ENCODE data around the gene UTP18.
"Not testable (repeated sequence)": the region's sequence is repeated elsewhere in the genome, so short reads cannot be mapped to it uniquely, and the experiment has no call there.

UTP18 gene

GRCh38 chr17:51319186-51319585 lies 58.8 kb downstream of the UTP18 start:
- CTCF ChIA-PET = no interaction called here
- no peak overlapping the region for H3K4me3 ChIP-seq (ENCODE audit: low read depth, low read length)
- DNase-seq (ENCODE audit: low read depth, low spot score) = no peak
- TF ChIP-seq, protein P1, sequence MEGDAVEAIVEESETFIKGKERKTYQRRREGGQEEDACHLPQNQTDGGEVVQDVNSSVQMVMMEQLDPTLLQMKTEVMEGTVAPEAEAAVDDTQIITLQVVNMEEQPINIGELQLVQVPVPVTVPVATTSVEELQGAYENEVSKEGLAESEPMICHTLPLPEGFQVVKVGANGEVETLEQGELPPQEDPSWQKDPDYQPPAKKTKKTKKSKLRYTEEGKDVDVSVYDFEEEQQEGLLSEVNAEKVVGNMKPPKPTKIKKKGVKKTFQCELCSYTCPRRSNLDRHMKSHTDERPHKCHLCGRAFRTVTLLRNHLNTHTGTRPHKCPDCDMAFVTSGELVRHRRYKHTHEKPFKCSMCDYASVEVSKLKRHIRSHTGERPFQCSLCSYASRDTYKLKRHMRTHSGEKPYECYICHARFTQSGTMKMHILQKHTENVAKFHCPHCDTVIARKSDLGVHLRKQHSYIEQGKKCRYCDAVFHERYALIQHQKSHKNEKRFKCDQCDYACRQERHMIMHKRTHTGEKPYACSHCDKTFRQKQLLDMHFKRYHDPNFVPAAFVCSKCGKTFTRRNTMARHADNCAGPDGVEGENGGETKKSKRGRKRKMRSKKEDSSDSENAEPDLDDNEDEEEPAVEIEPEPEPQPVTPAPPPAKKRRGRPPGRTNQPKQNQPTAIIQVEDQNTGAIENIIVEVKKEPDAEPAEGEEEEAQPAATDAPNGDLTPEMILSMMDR (IDR thresholded peaks at IDR 0.05; ENCODE audit: insufficient read depth, low read length, missing control alignments) = no peak
- POLR2A ChIA-PET = no interaction called here

GRCh38 chr17:51322390-51323029 lies 62.2 kb downstream of the UTP18 start:
- CTCF ChIA-PET = no interaction called here
- H3K4me3 ChIP-seq (ENCODE audit: low read depth, low read length) = no peak overlapping the region
- no peak for DNase-seq (ENCODE audit: low read depth, low spot score)
- TF ChIP-seq, protein P1 (IDR thresholded peaks at IDR 0.05; ENCODE audit: insufficient read depth, low read length, missing control alignments) = peak; percentile 7
- POLR2A ChIA-PET = no interaction called here

GRCh38 chr17:51325471-51325870 lies 65.1 kb downstream of the UTP18 start:
- ChIA-PET CTCF (interaction anchor here (1.2 kb wide), 1 partner anchor 27 kb away, joined by 3 read pairs; no protein-coding TSS in a partner anchor), POLR2A (no interaction called here)
- H3K4me3 ChIP-seq (ENCODE audit: low read depth, low read length) = no peak overlapping the region
- TF ChIP-seq, protein P1 (IDR thresholded peaks at IDR 0.05; ENCODE audit: insufficient read depth, low read length, missing control alignments) = no peak
- DNase-seq (ENCODE audit: low read depth, low spot score) = no peak

- DNase-seq (ENCODE audit: low read depth, low spot score); CTCF ChIA-PET; POLR2A ChIA-PET; H3K4me3 ChIP-seq (ENCODE audit: low read depth, low read length): not testable (repeated sequence)
These were observed 70.6 kb downstream of the UTP18 start for GRCh38 chr17:51330861-51331503.

GRCh38 chr17:51335006-51335590 lies 74.8 kb downstream of the UTP18 start:
- ChIA-PET POLR2A (no interaction called here), CTCF (no interaction called here)
- no peak for DNase-seq (ENCODE audit: low read depth, low spot score)
- TF ChIP-seq, protein P1 (IDR thresholded peaks at IDR 0.05; ENCODE audit: insufficient read depth, low read length, missing control alignments) = no peak
- no peak overlapping the region for H3K4me3 ChIP-seq (ENCODE audit: low read depth, low read length)

DNA sequence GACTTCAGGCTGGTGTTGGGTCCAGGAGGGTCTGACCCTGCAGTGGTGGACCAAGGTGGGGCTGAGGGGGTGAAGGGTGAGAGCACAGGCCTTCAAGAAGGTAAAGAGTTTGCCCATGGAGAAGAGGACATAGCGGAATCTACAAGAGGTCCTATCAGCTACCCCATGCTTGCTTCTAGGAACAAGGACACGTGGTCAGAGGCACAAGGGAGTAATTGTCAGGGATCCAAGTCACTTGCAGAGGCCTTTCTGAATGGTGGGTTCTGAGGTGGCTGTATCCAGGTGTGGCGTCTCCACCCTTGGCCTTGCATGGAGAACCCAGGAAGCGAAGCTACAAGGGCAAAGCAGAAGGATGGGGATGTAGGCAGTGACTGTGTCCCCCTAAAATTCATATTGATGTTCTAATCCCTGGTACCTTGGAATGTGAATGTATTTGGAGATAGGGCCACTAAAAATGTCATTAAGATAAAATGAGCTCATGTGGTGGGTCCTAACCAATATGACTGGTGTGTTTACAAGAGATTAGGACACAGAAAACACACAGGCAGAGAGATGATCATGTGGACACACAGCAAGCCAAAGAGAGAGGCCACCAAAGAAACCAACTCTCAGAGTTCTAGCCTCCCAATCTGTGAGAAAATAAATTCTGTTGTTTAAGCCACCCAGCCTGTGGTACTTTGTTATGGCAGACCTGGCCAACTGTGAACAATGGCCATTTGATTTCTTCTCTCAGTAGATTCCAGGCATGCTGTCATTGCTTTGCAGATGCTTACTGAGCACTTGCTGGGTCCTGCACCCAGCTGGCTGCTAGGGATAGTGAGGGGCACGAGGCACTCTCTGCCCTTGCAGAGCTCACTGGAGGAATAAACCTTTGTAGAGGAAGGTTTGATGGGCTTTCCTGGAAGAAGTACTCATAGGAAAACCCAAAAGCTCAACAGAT lies 75.8 kb downstream of the UTP18 start:
- TF ChIP-seq, protein P1 (IDR thresholded peaks at IDR 0.05; ENCODE audit: insufficient read depth, low read length, missing control alignments) = no peak
- POLR2A ChIA-PET = no interaction called here

More for the DNA sequence above, 75.8 kb downstream of the UTP18 start:
- no peak for DNase-seq (ENCODE audit: low read depth, low spot score)
- CTCF ChIA-PET = no interaction called here
- no peak overlapping the region for H3K4me3 ChIP-seq (ENCODE audit: low read depth, low read length)

Measured in AG04449 (cell line).